T follicular helper cell (primary cell): ENCODE measurements around the gene SEC16A.

ENCODE experiments used
- DNase-seq: peaks from one replicate; pipeline ENCODE4 v3.0.0-alpha.2; 2020; ENCODE audit warnings: low read depth

SEC16A gene

GRCh38 chr9:136517950-136518349 is 35.1 kb upstream of the SEC16A start:
- DNase-seq, result no peak

GRCh38 chr9:136517012-136517743 is 34.3 kb upstream of the SEC16A start:
- no peak for DNase-seq

GRCh38 chr9:136516191-136516654 is 33.4 kb upstream of the SEC16A start:
- no peak for DNase-seq

- DNase-seq, result no peak
These were observed 32.4 kb upstream of the SEC16A start for GRCh38 chr9:136515276-136515675.

- no peak for DNase-seq
These were observed 31.3 kb upstream of the SEC16A start for GRCh38 chr9:136514022-136514714.

- DNase-seq, result no peak
These were observed 30.4 kb upstream of the SEC16A start for GRCh38 chr9:136513191-136513590.

GRCh38 chr9:136512651-136513071 is 29.8 kb upstream of the SEC16A start:
- DNase-seq, result peak; percentile 16

GRCh38 chr9:136511670-136512592 is 29.1 kb upstream of the SEC16A start:
- DNase-seq, result no peak

- DNase-seq, result no peak
These were observed 28.4 kb upstream of the SEC16A start for GRCh38 chr9:136511144-136511669.

- DNase-seq, result no peak
These were observed 27.7 kb upstream of the SEC16A start for GRCh38 chr9:136510561-136510960.

GRCh38 chr9:136509549-136509948 is 26.7 kb upstream of the SEC16A start:
- no peak for DNase-seq

- DNase-seq, result no peak
These were observed 26.1 kb upstream of the SEC16A start for GRCh38 chr9:136508729-136509500.

- no peak for DNase-seq
These were observed 25.1 kb upstream of the SEC16A start for GRCh38 chr9:136507992-136508375.

- DNase-seq, result no peak
These were observed 24.6 kb upstream of the SEC16A start for GRCh38 chr9:136507221-136507991.

GRCh38 chr9:136506425-136506824 is 23.6 kb upstream of the SEC16A start:
- DNase-seq, result no peak

- no peak for DNase-seq
These were observed 22.9 kb upstream of the SEC16A start for GRCh38 chr9:136505406-136506403.

GRCh38 chr9:136504512-136505348 is 21.9 kb upstream of the SEC16A start:
- no peak for DNase-seq

- no peak for DNase-seq
These were observed 20.2 kb upstream of the SEC16A start for GRCh38 chr9:136502940-136503550.
